Central memory CD8-positive, alpha-beta T cell (primary cell): ENCODE data around the gene PIK3C2B.

ENCODE experiments used
- ATAC-seq: fragments of 150-1000 bp; cut with Tn5 transposase; replicated peaks from 2 replicates; pipeline ENCODE4 v1.10.0; 2022; ENCODE audit warnings: mild to moderate bottlenecking, moderate FRiP score, moderate number of reproducible peaks; ENCODE audit not compliant: poor library complexity, severe bottlenecking; ENCODE audit errors: extremely low read depth
- DNase-seq, 2 donors: peaks; one replicate each; pipeline ENCODE4 v3.0.0; 2021; ENCODE audit warnings: low spot score in 2 of 2
- H3K27ac Mint-ChIP-seq: one replicate; pipeline ENCODE4 v1.8.0; 2022; ENCODE audit warnings: low read depth, mild to moderate bottlenecking, moderate library complexity, mixed read lengths
- H3K27me3 Mint-ChIP-seq: one replicate; pipeline ENCODE4 v1.8.0; 2022; ENCODE audit warnings: mixed read lengths
- H3K36me3 Mint-ChIP-seq: one replicate; pipeline ENCODE4 v1.8.0; 2022; ENCODE audit warnings: mild to moderate bottlenecking, moderate library complexity, mixed read lengths; ENCODE audit not compliant: insufficient read depth
- H3K4me1 Mint-ChIP-seq: one replicate; pipeline ENCODE4 v1.8.0; 2022; ENCODE audit warnings: mixed read lengths
- H3K4me3 Mint-ChIP-seq: one replicate; pipeline ENCODE4 v1.8.0; 2022; ENCODE audit warnings: mild to moderate bottlenecking, moderate library complexity, mixed read lengths
- H3K9me3 Mint-ChIP-seq: one replicate; pipeline ENCODE4 v1.8.0; 2022; ENCODE audit warnings: mixed read lengths

Gene PIK3C2B

DNA sequence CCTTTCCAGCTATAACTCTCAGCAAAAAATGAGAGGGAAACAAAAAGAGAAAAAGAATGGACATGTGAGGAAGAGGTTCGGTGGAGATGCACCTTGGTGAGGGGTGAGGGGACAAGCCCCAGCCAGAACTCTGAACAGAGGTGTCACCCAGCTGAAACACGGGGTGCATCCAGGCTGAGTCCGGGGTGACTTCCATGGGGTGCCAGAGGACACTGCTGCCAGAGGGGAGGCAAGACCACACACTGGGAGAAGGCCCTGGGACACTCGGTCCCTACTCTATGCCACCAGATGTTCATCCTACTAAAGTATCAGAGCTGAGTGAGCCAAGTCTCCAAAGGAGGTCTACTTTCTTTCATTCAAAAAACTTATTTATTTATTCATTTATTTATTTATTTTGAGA is 46.9 kb downstream of the PIK3C2B start:
- Mint-ChIP-seq H3K4me1 (peaks cover 14% of the 10 kb centered on the region), H3K27me3 (no peaks in the 10 kb centered on the region), H3K9me3 (no peaks in the 10 kb centered on the region), H3K4me3 (no peak overlapping the region), H3K27ac (peak overlapping the region; percentile 91), H3K36me3 (peaks cover 22% of the 10 kb centered on the region)
- no peak for ATAC-seq
- DNase-seq, result no peak

GRCh38 chr1:204447190-204447589 is 47.4 kb downstream of the PIK3C2B start:
- DNase-seq, result no peak

DNA sequence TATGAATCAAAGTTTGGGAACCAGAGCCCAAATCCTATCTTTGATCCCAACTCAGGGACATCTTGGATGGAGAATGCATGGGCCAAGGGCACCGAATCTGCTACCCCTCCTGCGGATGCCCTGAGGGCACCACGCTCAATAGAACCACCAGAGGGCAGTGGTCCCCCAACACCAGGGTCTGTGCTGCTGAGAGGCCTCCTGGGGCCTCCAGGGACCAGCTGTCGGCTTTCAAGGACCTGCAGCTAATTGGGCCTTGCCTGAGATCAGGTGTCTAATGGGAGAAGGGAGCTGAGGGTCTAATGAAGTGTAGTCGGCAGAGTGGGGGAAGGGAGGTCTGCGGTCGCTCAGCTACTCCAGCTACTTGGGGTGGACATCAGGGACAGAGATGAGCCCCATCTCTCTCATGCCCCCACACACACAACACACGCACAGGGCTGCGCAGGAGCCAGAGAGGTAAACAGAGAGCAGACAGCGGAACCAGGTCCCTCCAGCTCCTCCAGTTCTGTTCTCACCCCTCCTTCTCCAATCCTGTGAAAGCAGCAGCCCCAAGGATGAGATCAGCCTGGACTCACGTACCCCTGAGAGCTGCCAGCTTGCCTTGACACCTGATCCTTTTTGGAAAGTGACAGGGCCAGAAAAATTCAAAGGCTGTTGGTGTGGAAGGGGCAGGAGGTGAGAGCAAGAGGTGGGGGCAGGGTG is 48.0 kb downstream of the PIK3C2B start:
- Mint-ChIP-seq H3K36me3 (peaks cover 24% of the 10 kb centered on the region), H3K27ac (peak overlapping the region; percentile 91), H3K9me3 (no peaks in the 10 kb centered on the region), H3K4me3 (no peak overlapping the region), H3K27me3 (no peaks in the 10 kb centered on the region), H3K4me1 (peaks cover 12% of the 10 kb centered on the region)
- ATAC-seq (peak; percentile 97), DNase-seq (peak; percentile 64 to 67)

More at GRCh38 chr1:204447190-204447589, 47.4 kb downstream of the PIK3C2B start:
- H3K9me3 Mint-ChIP-seq, result no peaks in the 10 kb centered on the region
- H3K4me3 Mint-ChIP-seq, result no peak overlapping the region
- H3K27ac Mint-ChIP-seq, result peak overlapping the region; percentile 91
- peaks cover 12% of the 10 kb centered on the region for H3K4me1 Mint-ChIP-seq
- H3K27me3 Mint-ChIP-seq, result no peaks in the 10 kb centered on the region
- peaks cover 23% of the 10 kb centered on the region for H3K36me3 Mint-ChIP-seq
- ATAC-seq, result no peak

- peak; percentile 29 to 32 for DNase-seq
- ATAC-seq, result peak; percentile 33
- Mint-ChIP-seq H3K27me3 (no peaks in the 10 kb centered on the region), H3K4me3 (no peak overlapping the region), H3K27ac (peak overlapping the region; percentile 91), H3K4me1 (peaks cover 12% of the 10 kb centered on the region), H3K36me3 (peaks cover 25% of the 10 kb centered on the region), H3K9me3 (no peaks in the 10 kb centered on the region)
Observed at GRCh38 chr1:204445860-204446412, 48.7 kb downstream of the PIK3C2B start.
